HG03097 (cell line): Measurements from ENCODE around the gene FOXP1.

Experiments used
- ATAC-seq: cut with Tn5 transposase; IDR thresholded peaks from one replicate; pipeline ENCODE4 v1.9.1; 2021; ENCODE audit not compliant: unreplicated experiment, low FRiP score

FOXP1 gene

DNA sequence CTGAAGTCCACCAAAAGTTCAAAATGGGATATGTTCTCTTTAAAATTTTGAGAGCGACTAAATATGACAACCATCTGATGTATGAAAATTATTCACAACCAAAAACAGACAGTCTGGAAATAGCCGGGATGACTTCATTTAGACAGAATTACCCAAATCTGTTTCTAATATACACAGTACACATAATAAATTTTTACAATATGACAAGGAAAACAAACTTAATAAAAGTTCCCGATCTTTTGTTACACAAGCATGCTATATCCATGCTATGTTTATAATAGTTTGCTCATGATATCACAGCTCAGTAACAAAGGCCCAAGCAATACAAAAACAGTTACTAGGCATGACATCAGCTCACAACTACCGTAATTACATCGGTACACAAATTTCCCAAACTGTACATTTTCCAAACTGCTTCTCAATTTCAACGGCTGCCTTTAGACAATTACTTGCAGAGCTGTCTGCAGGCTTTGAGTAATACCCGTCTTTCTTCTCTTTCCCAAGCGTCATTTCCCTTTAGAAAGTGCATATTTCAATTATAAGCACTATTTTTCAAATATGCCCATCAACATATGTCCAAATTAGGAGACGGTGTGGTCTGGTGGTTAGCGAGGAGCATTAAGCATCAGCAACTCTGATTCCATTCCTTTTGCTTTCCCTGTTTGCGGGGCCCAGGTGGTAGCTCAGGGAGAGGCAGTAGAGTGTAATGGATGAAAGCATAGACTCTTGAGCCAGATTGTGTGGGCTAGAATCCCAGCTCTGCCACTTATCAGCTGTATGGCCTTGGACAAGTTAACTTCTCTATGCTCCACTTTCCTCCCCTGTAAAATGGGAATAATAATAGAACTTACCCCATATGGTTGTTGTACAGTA, 481.2 kb downstream of the FOXP1 start:
- ATAC-seq: no peak

GRCh38 chr3:71101626-71102025, 481.9 kb downstream of the FOXP1 start:
- ATAC-seq: no peak

- no peak for ATAC-seq
These were observed 482.5 kb downstream of the FOXP1 start for GRCh38 chr3:71101014-71101413.

DNA sequence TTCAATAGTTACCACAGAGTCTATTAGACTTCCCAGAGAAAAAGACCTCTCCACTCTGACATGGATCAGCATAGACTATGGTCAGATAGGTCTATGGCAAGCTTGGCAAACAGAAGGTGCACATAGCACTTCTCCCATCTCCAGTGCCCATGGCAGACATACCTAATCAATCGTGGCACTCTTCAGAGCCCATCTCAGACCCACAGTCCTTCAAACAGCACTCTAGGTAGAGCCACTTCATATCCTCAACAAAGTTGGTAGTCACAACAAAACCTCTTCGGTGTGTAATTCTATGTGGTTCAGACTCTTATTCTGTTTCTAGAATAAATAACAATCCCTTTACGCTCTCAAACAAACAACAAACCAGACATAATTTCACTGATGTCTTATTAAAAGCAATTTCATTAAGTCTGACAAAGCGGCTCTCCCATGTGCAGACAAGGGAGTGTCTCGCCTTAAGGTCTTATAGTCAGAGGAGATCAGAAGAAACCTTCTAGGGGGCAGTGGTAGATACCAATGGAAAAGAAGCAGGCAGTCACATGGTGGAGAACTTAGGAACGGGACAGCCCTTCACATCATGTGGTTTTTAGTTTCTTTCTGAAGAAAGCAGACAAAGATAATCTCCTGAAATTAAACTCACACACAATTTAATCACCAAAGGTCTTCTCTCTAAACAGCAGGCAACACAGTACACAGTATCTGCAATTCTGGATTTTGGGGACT, 483.4 kb downstream of the FOXP1 start:
- no peak for ATAC-seq

DNA sequence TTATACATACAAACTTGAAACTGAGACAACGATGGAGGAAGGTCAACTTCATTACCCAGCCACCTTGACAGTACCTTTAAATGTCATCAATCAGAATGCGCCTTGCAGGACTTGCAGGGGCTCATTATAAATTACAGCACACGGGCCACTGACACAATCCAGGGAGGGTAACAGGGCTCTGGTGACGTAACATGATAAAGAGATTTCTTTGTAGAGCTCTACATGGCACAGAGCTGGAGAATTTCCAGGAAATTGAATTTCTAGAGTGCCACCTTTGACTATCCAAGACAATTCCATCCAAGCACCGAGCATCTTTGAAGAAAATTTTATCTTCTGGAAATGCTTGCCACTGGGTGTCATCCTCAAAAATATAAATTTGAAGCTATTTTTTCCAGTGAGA, 486.0 kb downstream of the FOXP1 start:
- no peak for ATAC-seq

- no peak for ATAC-seq
These were observed 487.8 kb downstream of the FOXP1 start for GRCh38 chr3:71095511-71096291.

DNA sequence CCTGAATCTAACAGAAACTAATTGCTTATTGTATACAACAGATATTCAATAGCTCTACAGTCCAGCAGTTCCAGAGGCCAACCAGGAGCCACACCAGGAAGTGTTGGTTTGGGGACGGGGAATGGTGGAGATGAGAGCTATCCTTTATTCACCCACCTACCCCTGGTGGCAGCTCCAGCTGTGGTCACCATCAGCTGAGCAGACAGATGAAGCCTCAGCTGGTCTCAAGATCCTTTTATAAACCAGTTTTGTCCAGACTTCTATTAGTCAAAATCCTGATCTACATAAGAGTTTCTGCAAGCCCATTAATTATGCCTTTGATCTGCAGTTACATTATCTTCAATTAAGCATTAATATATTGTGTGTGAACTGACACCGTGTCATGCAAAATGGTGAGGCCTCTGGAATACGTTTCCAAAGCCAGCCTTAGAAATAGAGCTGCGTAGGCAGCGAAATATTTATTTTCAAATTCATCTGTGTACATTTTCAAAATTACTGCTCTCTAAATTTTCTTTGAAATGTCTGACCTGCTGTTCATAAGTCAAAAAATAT, 488.8 kb downstream of the FOXP1 start:
- ATAC-seq: no peak

- ATAC-seq: no peak
These were observed 490.9 kb downstream of the FOXP1 start for GRCh38 chr3:71092665-71093064.

- no peak for ATAC-seq
These were observed 493.3 kb downstream of the FOXP1 start for GRCh38 chr3:71090207-71090606.

DNA sequence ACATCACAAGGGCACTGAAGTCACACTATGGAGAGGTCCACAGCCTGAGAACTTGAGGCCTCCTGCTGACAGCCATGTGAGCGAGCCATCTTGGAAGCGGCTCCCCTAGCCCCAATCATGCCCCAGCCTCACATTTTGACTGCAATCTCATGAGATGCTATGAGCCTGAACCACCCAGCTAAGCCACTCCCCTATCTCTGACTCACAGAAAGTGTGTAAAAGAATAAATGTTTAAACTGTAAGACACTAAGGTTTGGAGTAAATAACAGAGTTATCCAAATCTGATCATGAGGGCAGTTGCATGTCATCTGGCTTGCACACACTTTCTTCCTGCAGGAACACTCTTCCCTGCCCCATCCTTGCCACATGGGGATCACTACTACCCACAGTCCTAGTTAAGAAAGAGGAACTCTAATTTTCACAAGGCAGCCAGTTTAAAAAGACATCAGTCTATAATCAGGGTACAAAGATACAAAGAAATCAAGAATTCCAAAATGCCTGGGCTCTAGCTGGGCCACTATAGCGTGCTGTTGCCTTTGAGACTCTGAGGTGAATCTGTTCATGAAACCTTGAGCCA, 494.2 kb downstream of the FOXP1 start:
- no peak for ATAC-seq

DNA sequence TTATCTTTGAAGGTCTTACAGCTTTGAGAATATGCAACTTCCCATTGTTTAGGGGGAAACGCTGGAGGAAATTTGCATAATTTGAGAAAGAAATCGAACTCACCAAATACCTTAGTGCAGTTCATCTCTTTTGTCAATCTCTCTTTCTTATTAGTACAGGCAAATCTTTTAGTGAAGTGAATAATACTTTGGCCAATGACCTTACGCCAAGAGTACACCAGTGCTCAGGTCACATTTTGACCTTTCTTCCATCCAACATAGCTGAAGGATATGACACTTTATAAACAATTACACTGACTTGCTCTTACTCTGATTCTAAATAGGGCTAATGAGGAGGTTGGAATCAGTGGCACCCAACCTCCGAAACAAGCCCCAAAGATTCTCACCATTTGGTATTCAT, 494.8 kb downstream of the FOXP1 start:
- no peak for ATAC-seq

- ATAC-seq: no peak
These were observed 495.4 kb downstream of the FOXP1 start for GRCh38 chr3:71088019-71088708.

- peak; percentile 93 for ATAC-seq
These were observed 496.1 kb downstream of the FOXP1 start for GRCh38 chr3:71087143-71088018.

- ATAC-seq: no peak
These were observed 496.8 kb downstream of the FOXP1 start for GRCh38 chr3:71086777-71087142.

GRCh38 chr3:71083726-71084131, 499.8 kb downstream of the FOXP1 start:
- ATAC-seq: no peak

- no peak for ATAC-seq
These were observed 500.7 kb downstream of the FOXP1 start for GRCh38 chr3:71082833-71083232.

GRCh38 chr3:71080517-71081083, 502.9 kb downstream of the FOXP1 start:
- no peak for ATAC-seq

DNA sequence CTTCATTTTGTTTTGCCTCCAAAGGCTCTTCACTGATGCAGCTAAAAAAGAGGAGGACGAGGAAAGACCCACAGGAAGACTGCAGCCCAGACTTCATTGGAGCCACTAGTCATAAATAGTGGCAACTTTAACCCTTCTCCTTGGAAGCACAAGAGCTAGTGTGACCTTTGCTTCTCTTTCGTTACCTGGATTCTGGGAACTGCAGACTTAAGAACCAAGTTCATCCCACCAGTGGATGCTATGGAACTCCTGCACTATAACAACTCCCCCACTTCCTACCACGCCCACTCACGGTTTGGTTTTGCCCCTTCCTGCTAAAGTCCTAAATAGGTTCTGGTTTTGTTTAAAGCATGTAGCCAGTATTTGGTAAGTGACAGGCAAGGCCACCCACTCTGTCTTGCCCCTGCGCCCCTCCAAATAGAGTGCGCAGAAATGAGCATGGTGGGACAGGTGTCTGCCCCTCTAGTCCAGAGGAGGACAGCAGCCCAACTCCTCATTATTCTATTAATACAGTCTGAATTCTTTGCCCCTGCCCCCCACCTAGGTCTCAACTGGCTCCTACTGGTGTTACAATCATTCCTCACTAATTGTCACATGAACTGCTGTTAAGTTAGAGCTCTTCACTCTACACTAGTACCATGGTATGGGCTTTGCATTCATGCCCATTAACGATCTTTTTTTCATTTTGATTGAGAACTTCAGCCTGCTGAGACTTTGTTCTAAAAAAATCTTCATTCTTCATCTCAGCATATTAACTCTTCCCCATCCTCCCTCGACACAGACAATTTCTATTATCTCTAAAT, 504.6 kb downstream of the FOXP1 start:
- ATAC-seq: no peak
